Tibial artery (tissue), 4 donors: ENCODE results near the gene RMND5A.
A peak's percentile ranks its signal among the peaks of the same experiment; 100 is the strongest.

ENCODE experiments used
- DNase-seq, 2 donors: peaks; one replicate each; pipeline ENCODE4 v3.0.0-alpha.2; 2019
- H3K27ac ChIP-seq, 2 donors: fragments of 200-600 bp; sonication (generic) in 1 of 2; 1 replicate in 1 of 2; 2 replicates in 1 of 2; pipeline ENCODE4 v1.5.1; 2018 to 2019; ENCODE audit warnings: mild to moderate bottlenecking in 1 of 2
- H3K27me3 ChIP-seq, 2 donors: fragments of 200-600 bp; sonication (generic) in 1 of 2; one replicate each; pipeline versions ENCODE4 v1.5.1 to v1.6.0; 2016 to 2019
- H3K36me3 ChIP-seq, 3 donors: fragments of 200-600 bp; sonication (generic) in 2 of 3; one replicate each; pipeline ENCODE4 v1.5.1; 2016 to 2019; ENCODE audit warnings: mild to moderate bottlenecking in 2 of 3
- H3K4me1 ChIP-seq, 4 donors: fragments of 200-600 bp; sonication (generic) in 2 of 4; 1 replicate in 3 of 4; 2 replicates in 1 of 4; pipeline ENCODE4 v1.5.1; 2016 to 2019
- H3K4me3 ChIP-seq, 2 donors: fragments of 200-600 bp; sonication (generic) in 1 of 2; 1 replicate in 1 of 2; 2 replicates in 1 of 2; pipeline ENCODE4 v1.5.1; 2018 to 2019; ENCODE audit warnings: mild to moderate bottlenecking in 2 of 2
- H3K9me3 ChIP-seq, 3 donors: fragments of 200-600 bp; sonication (generic) in 1 of 3; one replicate each; pipeline ENCODE4 v1.5.1; 2016 to 2019
- intact Hi-C: fragments of 100-400 bp; cut with DNase I; formaldehyde crosslinking; loops from one replicate; pipeline ENCODE4 v1.15.0; 2023; ENCODE audit warnings: low total_unique reads
- TF ChIP-seq, protein P1 (sequence below), 2 experiments: fragments of 200-600 bp in 1 of 2; fragments of 450-650 bp in 1 of 2; IDR thresholded peaks; one replicate each; pipeline ENCODE4 v1.5.1; 2017 to 2019; ENCODE audit warnings: antibody characterized with exemption in 2 of 2, mild to moderate bottlenecking in 1 of 2, moderate library complexity in 1 of 2

The RMND5A gene

DNA sequence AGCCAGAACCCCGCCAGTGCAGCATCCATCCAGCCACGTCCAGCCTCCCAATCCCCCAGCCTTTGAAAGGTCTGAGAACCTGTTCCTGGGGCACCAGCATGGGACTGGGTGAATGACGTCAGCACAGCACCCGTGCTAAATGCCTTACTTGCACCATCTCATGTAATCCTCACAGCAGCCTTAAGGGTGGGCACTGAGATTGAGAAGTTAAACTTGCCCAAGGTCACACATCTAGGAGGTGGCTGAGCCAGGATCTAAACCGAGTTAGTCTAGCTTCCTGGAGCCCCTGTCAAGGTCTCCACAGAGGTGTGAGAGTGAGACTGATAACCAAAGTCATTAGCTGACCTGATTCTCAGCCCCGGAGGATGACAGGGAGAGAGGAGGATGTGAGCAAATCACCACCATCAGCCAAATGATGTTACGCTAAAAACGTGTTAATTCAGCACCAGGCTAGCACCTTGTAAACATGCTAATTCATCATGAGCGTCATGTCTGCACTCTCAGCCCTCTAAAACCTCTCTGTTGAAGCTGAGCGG, 66.0 kb downstream of the RMND5A start:
- TF ChIP-seq, protein P1, sequence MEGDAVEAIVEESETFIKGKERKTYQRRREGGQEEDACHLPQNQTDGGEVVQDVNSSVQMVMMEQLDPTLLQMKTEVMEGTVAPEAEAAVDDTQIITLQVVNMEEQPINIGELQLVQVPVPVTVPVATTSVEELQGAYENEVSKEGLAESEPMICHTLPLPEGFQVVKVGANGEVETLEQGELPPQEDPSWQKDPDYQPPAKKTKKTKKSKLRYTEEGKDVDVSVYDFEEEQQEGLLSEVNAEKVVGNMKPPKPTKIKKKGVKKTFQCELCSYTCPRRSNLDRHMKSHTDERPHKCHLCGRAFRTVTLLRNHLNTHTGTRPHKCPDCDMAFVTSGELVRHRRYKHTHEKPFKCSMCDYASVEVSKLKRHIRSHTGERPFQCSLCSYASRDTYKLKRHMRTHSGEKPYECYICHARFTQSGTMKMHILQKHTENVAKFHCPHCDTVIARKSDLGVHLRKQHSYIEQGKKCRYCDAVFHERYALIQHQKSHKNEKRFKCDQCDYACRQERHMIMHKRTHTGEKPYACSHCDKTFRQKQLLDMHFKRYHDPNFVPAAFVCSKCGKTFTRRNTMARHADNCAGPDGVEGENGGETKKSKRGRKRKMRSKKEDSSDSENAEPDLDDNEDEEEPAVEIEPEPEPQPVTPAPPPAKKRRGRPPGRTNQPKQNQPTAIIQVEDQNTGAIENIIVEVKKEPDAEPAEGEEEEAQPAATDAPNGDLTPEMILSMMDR (IDR thresholded peaks at IDR 0.05), result no peak
- Histone ChIP-seq H3K4me3 (no peak overlapping the region), H3K4me1 (peaks cover 0 to 39% (median 29%) of the 10 kb centered on the region in 4 donors), H3K27ac (no peak overlapping the region), H3K36me3 (no peaks in the 10 kb centered on the region), H3K9me3 (no peaks in the 10 kb centered on the region), H3K27me3 (peaks cover 3 to 27% of the 10 kb centered on the region in 2 donors)
- no peak for DNase-seq
- intact Hi-C loops, result no loop called here

DNA sequence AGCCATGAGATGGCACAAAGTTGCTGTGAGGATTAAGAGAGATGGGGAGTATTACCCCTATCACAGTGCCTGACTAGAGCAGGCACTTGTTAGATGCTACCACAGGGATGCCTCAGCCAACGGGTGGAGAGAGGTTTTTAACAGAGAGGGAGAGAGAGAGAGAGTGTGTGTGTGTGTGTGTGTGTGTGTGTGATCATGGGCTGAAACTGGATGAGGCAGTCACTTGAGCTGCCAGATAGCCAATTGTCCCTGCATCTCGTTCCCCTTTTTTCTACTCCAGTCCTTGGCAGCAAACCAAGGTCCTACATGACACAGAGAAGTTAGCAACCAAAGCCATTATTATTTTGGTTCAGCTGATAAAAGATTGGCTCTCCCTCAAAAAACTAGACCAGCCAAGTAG, 67.6 kb downstream of the RMND5A start:
- no peak for DNase-seq
- H3K9me3 ChIP-seq, result no peaks in the 10 kb centered on the region
- no peaks in the 10 kb centered on the region for H3K36me3 ChIP-seq
- peaks cover 0 to 45% (median 30%) of the 10 kb centered on the region in 4 donors for H3K4me1 ChIP-seq
- H3K27me3 ChIP-seq, result peaks cover 3 to 44% of the 10 kb centered on the region in 2 donors
- H3K27ac ChIP-seq, result no peak overlapping the region
- intact Hi-C loops, result no loop called here
- H3K4me3 ChIP-seq, result no peak overlapping the region
- TF ChIP-seq, protein P1 (IDR thresholded peaks at IDR 0.05), result no peak

DNA sequence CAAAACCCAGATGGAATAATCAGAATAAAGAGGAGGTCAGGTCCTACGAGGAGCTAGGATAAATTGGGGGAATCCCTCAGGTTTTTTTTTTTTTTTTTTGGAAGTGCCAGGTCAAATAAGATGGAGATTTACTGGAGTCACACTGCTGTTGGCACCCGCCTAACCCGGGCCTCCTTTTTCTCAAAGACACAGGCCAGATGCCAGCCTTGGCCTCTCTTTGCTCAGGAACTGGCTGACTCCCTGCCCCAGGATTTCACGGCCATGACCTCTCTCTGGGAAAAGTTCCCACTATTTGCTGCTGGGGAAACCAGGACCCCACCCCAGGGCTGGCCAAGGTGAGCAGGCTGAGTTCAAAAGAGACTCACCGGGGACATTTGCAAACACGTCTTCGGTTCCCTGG, 68.1 kb downstream of the RMND5A start:
- Histone ChIP-seq H3K36me3 (no peaks in the 10 kb centered on the region), H3K9me3 (no peaks in the 10 kb centered on the region), H3K27me3 (peaks cover 3 to 48% of the 10 kb centered on the region in 2 donors), H3K4me3 (no peak overlapping the region), H3K4me1 (peaks cover 0 to 45% (median 30%) of the 10 kb centered on the region in 4 donors), H3K27ac (no peak overlapping the region)
- no peak for DNase-seq
- TF ChIP-seq, protein P1 (IDR thresholded peaks at IDR 0.05), result no peak
- intact Hi-C loops, result no loop called here

DNA sequence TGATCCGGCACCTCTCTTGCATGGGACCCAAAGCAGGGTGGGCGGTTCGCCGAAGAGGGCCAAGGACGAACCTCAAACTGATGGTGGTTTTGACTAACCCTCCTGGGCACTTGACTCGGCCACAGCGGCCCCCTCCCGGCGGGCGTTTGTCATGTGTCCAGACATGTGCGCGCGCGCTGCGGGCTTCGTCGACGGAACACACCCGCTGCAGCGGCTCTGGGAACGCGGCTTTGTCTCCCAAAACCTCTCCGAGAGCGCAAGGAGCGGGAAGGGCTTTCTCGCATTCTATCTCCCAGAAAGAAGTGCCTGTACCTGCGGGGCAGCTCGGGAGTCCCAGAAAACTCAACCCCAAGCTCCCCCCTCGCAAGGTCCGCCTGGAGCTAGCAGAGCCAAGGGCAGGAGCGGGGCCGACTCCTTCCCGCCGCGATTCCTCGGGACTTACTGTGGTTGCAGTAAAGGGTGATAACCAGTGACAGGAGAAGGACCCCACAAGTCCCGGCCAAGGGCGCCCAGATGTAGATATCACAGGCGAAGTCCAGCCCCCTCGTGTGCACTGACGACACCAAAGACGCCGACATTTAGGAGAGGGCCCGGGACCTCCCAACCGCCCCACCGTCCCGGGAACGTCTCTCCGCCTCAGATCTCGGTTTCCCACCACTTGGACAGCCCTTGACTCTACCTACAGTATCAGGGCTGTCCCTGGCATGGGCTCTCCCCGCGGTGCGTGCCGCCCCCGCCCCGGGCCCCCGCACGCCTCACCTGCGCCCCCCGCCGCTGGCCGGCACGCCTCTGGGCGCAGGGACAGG, 69.0 kb downstream of the RMND5A start:
- Histone ChIP-seq H3K4me1 (peaks cover 0 to 45% (median 30%) of the 10 kb centered on the region in 4 donors), H3K27me3 (peaks cover 3 to 56% of the 10 kb centered on the region in 2 donors), H3K4me3 (peak overlapping the region in 1 of 2 donors; percentile 12), H3K27ac (no peak overlapping the region), H3K36me3 (no peaks in the 10 kb centered on the region), H3K9me3 (no peaks in the 10 kb centered on the region)
- DNase-seq, result no peak
- intact Hi-C loops, result no loop called here
- TF ChIP-seq, protein P1 (IDR thresholded peaks at IDR 0.05), result no peak

DNA sequence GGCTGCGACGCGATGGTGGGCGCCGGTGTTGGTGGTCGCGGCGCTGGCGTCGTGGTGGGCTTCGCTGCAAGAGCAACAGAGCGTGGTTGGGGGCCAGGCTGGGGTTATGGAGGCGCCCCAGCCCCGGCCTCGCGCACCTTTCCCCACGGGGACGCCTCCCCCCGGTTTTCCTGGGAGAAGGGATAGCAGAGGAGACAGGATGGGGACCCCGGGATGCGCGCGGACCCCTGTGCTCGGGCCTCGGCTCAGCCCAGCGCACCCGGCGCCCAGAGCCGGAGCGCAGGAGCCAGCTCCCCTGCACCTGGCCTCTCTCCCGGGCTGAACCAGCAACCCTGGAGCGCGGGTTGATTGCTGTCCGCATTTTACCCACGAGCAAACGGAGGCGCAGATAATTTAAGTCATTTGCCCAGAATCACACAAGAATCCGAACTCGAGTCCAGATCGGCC, 69.6 kb downstream of the RMND5A start:
- intact Hi-C loops, result no loop called here
- TF ChIP-seq, protein P1 (IDR thresholded peaks at IDR 0.05), result no peak
- H3K4me1 ChIP-seq, result peaks cover 0 to 45% (median 30%) of the 10 kb centered on the region in 4 donors
- DNase-seq, result no peak
- no peaks in the 10 kb centered on the region for H3K36me3 ChIP-seq
- peaks cover 3 to 60% of the 10 kb centered on the region in 2 donors for H3K27me3 ChIP-seq
- H3K9me3 ChIP-seq, result no peaks in the 10 kb centered on the region
- H3K4me3 ChIP-seq, result peak overlapping the region in 1 of 2 donors; percentile 12
- H3K27ac ChIP-seq, result no peak overlapping the region
